ENCODE results near the gene LRRC71. TPM values are rescaled to one million over a fixed set of nuclear protein-coding genes. Genes with fewer than 3 reads are reported as not detected.

Gene LRRC71
- total and polyA plus RNA-seq, 2 experiments from 2014 or later = 0.24 TPM; not detected in 1

- DNase-seq (ENCODE audit: low spot score) (no peak), ATAC-seq (no peak)
- no peaks in the 10 kb centered on the region for H3F3A ChIP-seq (replicated peaks; ENCODE audit: low read depth)
- Mint-ChIP-seq H3K4me1 (peaks cover 13% of the 10 kb centered on the region), H3K27ac (no peak overlapping the region), H3K27me3 (ENCODE audit: insufficient read depth, low read depth, poor library complexity) (peaks cover 23% of the 10 kb centered on the region), H3K36me3 (ENCODE audit: low read depth) (peaks cover 47% of the 10 kb centered on the region), H3K4me3 (no peak overlapping the region), H3K9me3 (no peaks in the 10 kb centered on the region)
- no peaks in the 10 kb centered on the region; the same call in 1 of the 2 replicates for H4K20me1 ChIP-seq (replicated peaks; ENCODE audit: insufficient read depth)
- TF ChIP-seq ZNF114 (CRISPR knock-in tag; IDR thresholded peaks at IDR 0.05) = no peak
- TF ChIP-seq, protein P1, sequence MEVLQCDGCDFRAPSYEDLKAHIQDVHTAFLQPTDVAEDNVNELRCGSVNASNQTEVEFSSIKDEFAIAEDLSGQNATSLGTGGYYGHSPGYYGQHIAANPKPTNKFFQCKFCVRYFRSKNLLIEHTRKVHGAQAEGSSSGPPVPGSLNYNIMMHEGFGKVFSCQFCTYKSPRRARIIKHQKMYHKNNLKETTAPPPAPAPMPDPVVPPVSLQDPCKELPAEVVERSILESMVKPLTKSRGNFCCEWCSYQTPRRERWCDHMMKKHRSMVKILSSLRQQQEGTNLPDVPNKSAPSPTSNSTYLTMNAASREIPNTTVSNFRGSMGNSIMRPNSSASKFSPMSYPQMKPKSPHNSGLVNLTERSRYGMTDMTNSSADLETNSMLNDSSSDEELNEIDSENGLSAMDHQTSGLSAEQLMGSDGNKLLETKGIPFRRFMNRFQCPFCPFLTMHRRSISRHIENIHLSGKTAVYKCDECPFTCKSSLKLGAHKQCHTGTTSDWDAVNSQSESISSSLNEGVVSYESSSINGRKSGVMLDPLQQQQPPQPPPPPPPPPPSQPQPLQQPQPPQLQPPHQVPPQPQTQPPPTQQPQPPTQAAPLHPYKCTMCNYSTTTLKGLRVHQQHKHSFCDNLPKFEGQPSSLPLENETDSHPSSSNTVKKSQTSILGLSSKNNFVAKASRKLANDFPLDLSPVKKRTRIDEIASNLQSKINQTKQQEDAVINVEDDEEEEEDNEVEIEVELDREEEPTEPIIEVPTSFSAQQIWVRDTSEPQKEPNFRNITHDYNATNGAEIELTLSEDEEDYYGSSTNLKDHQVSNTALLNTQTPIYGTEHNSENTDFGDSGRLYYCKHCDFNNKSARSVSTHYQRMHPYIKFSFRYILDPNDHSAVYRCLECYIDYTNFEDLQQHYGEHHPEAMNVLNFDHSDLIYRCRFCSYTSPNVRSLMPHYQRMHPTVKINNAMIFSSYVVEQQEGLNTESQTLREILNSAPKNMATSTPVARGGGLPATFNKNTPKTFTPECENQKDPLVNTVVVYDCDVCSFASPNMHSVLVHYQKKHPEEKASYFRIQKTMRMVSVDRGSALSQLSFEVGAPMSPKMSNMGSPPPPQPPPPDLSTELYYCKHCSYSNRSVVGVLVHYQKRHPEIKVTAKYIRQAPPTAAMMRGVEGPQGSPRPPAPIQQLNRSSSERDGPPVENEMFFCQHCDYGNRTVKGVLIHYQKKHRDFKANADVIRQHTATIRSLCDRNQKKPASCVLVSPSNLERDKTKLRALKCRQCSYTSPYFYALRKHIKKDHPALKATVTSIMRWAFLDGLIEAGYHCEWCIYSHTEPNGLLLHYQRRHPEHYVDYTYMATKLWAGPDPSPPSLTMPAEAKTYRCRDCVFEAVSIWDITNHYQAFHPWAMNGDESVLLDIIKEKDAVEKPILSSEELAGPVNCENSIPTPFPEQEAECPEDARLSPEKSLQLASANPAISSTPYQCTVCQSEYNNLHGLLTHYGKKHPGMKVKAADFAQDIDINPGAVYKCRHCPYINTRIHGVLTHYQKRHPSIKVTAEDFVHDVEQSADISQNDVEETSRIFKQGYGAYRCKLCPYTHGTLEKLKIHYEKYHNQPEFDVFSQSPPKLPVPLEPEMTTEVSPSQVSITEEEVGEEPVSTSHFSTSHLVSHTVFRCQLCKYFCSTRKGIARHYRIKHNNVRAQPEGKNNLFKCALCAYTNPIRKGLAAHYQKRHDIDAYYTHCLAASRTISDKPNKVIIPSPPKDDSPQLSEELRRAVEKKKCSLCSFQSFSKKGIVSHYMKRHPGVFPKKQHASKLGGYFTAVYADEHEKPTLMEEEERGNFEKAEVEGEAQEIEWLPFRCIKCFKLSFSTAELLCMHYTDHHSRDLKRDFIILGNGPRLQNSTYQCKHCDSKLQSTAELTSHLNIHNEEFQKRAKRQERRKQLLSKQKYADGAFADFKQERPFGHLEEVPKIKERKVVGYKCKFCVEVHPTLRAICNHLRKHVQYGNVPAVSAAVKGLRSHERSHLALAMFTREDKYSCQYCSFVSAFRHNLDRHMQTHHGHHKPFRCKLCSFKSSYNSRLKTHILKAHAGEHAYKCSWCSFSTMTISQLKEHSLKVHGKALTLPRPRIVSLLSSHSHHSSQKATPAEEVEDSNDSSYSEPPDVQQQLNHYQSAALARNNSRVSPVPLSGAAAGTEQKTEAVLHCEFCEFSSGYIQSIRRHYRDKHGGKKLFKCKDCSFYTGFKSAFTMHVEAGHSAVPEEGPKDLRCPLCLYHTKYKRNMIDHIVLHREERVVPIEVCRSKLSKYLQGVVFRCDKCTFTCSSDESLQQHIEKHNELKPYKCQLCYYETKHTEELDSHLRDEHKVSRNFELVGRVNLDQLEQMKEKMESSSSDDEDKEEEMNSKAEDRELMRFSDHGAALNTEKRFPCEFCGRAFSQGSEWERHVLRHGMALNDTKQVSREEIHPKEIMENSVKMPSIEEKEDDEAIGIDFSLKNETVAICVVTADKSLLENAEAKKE (CRISPR knock-in tag; IDR thresholded peaks at IDR 0.05) = no peak
- no peak for TF ChIP-seq JUNB (IDR thresholded peaks at IDR 0.05; ENCODE audit: unreplicated experiment)
- TF ChIP-seq, protein P2, sequence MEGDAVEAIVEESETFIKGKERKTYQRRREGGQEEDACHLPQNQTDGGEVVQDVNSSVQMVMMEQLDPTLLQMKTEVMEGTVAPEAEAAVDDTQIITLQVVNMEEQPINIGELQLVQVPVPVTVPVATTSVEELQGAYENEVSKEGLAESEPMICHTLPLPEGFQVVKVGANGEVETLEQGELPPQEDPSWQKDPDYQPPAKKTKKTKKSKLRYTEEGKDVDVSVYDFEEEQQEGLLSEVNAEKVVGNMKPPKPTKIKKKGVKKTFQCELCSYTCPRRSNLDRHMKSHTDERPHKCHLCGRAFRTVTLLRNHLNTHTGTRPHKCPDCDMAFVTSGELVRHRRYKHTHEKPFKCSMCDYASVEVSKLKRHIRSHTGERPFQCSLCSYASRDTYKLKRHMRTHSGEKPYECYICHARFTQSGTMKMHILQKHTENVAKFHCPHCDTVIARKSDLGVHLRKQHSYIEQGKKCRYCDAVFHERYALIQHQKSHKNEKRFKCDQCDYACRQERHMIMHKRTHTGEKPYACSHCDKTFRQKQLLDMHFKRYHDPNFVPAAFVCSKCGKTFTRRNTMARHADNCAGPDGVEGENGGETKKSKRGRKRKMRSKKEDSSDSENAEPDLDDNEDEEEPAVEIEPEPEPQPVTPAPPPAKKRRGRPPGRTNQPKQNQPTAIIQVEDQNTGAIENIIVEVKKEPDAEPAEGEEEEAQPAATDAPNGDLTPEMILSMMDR (conservative IDR thresholded peaks at IDR 0.05; ENCODE audit: low read depth in 2 of 2) = no peak
- TF ChIP-seq CREB1 (CRISPR knock-in tag; IDR thresholded peaks at IDR 0.05; ENCODE audit: low read depth) = no peak
- no peak for TF ChIP-seq EZH2 (IDR thresholded peaks at IDR 0.05; ENCODE audit: low read depth, unreplicated experiment)
- no peak for TF ChIP-seq EZH2phosphoT487 (IDR thresholded peaks at IDR 0.05; ENCODE audit: unreplicated experiment)
- no peak for TF ChIP-seq STAT1 (IDR thresholded peaks at IDR 0.05; ENCODE audit: unreplicated experiment)
- no peak for TF ChIP-seq ZNF331 (CRISPR knock-in tag; IDR thresholded peaks at IDR 0.05; ENCODE audit: low read depth)
- TF ChIP-seq NANOG (IDR thresholded peaks at IDR 0.05; ENCODE audit: borderline replicate concordance) = no peak
- TF ChIP-seq, protein P3, sequence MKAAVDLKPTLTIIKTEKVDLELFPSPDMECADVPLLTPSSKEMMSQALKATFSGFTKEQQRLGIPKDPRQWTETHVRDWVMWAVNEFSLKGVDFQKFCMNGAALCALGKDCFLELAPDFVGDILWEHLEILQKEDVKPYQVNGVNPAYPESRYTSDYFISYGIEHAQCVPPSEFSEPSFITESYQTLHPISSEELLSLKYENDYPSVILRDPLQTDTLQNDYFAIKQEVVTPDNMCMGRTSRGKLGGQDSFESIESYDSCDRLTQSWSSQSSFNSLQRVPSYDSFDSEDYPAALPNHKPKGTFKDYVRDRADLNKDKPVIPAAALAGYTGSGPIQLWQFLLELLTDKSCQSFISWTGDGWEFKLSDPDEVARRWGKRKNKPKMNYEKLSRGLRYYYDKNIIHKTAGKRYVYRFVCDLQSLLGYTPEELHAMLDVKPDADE (IDR thresholded peaks at IDR 0.05) = no peak
- no peak for TF ChIP-seq POLR2AphosphoS5 (IDR thresholded peaks at IDR 0.05; ENCODE audit: low read depth)
- no peaks in the 10 kb centered on the region for H3K27me3 ChIP-seq (ENCODE audit: insufficient read depth)
- H3K4me3 ChIP-seq = no peak overlapping the region
- H3K4me1 ChIP-seq (ENCODE audit: insufficient read depth) = no peaks in the 10 kb centered on the region
- H3K36me3 ChIP-seq (ENCODE audit: insufficient read depth) = peaks cover 5% of the 10 kb centered on the region; the same call in 1 of the 2 replicates
- H3K4me2 ChIP-seq = no peak overlapping the region
- no peak overlapping the region for H2AFZ ChIP-seq
- no peaks in the 10 kb centered on the region for H3K79me2 ChIP-seq (replicated peaks; ENCODE audit: insufficient read depth)
- H3K9me2 ChIP-seq (ENCODE audit: insufficient read depth) = no peaks in the 10 kb centered on the region
- no peak overlapping the region for H3K27ac ChIP-seq (ENCODE audit: low read depth)
Measured at GRCh38 chr1:156939786-156940334, 19.4 kb downstream of the LRRC71 start.

Data from GM23338 (cell line).